GM18951 (cell line): Measurements from ENCODE around the gene PPIL1.

Experiments
- POLR2A ChIP-seq: IDR thresholded peaks from 4 replicates; pipeline ENCODE4 v1.6.1; 2011; ENCODE audit warnings: mild to moderate bottlenecking; ENCODE audit not compliant: insufficient read length, insufficient read depth; ENCODE audit errors: extremely low read depth
- in situ Hi-C: fragments of 300-500 bp; cut with MboI; formaldehyde crosslinking; loops from one replicate; pipeline ENCODE4 v1.12.0; 2022; ENCODE audit warnings: low sequenced_read_pairs, mixed read lengths, inconsistent platforms; ENCODE audit not compliant: unreplicated experiment

Gene PPIL1

DNA sequence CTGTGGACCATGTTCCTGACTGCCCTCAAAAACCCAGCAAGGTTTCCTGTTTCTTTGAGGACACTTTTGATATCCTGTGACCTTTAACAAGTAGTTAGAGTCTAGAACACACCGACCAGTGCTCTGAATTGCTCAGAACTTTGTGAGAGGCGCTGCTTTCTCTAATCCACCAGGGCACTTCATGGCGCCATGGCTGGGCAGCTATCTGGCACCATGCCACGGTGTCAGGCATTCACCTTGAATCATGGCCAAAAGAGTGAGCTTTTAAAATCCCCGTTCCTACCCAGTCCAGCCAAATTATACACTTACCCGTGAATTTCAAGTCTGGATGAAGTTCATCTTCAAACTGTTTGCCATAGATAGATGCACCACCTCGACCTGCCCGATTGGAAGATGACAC is 18.3 kb downstream of the PPIL1 start:
- TF ChIP-seq POLR2A = no peak
- in situ Hi-C loops = no loop called here

DNA sequence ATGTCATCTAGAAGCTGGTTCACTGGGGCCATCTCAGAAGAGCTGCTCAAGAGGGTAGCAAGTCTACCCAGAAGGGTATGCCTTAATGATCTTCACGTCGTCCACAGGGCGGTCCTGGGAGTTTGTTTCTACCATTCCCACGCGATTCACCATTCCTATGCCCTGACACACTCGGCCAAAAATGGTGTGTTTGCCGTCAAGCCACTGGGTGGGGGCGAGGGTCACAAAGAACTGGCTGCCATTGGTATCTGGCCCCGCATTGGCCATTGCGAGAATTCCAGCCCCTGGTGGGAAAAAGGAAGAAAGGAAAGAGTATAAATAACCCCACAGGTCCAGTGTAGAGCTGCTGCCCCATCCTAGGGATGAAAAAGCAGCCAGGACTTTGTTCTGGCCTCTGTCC is 18.9 kb downstream of the PPIL1 start:
- no peak for TF ChIP-seq POLR2A

DNA sequence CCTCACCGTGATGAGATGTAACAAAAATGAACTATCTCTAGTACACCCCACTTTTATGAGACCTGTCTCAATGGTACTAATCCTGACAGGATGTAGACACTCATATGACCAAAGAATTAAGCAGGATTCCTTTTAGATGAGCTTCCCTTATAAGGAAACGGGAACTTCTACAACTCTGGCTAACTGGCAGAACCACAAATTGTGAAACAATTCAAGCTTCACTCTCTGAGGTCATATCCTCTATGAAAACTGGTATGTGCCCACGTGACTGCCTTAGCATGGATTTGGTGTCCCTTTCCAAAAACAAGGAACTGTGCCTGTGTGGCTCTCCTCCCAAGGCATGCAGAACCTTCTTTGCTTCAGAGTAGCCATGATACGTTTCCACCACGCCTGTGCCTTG is 21.3 kb downstream of the PPIL1 start:
- no peak for TF ChIP-seq POLR2A

More for the DNA sequence above, 18.9 kb downstream of the PPIL1 start:
- in situ Hi-C loops = no loop called here

DNA sequence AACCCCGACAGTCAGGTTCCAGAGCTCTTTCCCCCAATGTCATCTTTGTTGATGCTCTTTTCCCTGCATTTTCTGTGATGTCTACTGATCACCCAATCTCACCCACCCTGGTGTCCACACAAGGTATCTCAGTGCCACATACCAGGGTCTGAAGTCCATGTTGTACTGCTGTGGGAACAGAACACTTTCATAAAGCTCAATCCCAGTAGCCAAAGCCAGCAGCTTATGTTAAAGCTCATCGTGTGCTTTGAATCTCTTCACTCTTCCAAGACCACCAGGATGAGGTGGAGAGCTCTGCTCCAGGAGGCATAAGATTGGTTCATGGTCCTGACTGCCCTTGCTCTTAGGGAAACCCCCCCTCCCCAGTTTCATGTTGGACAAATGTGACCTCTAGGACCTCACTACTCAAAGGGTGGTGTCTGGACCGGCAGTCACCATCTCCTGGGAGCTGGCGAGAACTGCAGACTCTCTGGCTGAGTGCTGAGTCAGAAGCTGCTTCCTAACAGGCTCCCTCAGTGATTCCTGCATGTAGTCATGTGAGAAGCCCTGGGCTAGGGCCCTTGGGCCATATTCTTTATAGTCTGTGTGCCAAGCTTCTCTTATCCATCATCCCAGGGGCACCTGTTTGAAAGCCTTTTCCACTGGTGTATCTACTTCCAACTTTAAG is 22.0 kb downstream of the PPIL1 start:
- in situ Hi-C loops = no loop called here
- no peak for TF ChIP-seq POLR2A

More for the DNA sequence above, 21.3 kb downstream of the PPIL1 start:
- in situ Hi-C loops = no loop called here

DNA sequence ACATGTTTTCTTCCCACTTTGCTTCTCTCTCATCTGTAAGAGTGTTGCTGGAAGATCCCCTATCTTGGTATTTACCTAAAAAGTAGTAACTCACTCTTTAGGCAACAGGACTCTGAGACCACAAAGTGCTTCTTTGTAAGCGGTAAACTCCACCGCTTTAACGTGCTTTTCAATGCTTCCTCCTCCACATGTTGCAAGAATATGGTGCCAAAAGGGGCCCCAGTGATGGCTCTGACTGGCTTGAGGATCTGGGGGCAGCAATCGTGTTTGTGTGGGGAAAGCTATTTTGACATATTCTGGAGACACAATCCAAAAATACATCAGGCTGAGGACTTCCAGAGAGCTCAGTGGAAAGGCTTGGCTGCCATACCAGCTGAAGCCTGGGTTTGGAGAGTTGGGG is 23.0 kb downstream of the PPIL1 start:
- in situ Hi-C loops = no loop called here
- TF ChIP-seq POLR2A = no peak

DNA sequence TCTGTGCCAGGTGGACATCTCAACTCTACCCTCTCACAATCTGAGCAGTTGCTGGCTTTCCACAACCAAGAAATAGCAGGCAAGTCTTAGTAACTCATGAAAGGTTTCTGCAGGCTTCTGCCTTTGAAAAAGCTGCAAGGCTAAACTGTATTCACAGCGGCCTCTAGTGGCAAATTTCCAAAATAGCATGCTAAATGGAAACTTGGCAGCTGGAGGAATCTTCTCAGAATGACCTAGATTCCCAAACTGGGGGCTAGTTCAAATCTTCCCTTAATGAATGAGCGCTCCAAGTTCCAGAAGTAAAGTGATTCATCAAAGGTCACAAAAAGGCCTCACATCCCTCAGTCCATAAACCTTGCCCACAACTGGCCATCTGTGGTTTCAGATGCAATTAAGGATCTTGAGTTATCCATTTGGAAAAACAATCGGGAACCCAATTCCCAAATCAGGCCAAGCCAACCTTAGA is 23.4 kb downstream of the PPIL1 start:
- in situ Hi-C loops = no loop called here
- TF ChIP-seq POLR2A = no peak

DNA sequence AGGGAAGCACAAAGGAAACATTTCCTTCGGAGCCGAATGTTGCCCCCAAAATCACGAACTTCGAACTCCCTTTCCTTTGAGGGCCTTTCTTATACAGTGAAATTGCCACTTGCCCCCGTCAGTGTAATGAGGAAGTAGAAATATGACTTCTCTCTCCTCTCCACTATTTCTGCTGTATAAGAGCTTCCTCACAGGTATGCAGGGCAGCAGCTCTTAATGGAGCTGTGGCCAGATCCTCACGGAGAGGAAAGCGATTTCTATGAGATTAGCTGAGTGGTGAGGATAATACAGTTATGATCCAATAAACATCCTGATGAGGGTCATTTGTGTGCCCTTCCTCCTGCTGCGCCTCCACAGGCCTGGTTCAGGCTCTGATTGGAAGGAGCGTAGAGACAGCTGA is 24.6 kb downstream of the PPIL1 start:
- TF ChIP-seq POLR2A = no peak
- in situ Hi-C loops = no loop called here

DNA sequence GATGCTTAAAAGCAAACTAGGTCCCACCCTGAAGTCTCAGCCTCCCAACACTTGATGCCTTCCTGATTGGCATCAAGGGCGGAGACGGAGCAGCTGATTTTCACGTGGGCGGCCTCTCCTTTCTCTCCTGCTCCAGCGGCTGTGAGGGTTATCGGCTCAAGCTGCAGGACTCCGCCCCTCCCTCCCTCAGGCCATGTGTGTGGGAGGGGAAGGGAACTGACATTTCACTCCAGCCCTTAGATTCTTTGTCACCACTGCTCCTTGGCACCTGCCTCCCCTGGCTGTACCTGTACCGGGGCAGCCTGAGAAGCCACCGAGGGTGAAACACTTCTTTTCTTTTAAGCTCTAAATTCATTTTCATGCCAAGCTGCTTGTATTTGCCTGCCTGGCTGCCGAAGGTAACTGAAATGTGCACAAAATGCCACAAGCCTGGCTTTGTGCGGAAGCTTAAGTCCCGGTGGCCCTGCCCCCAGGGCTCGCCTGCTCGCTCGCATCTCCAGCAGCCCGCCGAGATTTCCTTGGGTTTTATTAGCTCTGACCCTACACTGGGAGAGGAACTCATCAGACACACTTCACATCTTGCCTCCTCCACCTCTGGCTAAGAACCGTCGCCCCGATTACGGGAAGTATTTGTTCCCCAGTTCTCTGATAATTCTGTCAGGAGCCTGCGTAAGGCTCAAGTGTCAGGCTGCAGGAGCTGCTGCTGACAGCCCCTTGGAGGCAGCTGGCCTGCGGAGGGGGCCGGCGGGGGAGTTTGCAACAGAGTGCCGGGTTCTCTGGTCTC is 25.8 kb downstream of the PPIL1 start:
- in situ Hi-C loops = no loop called here
- no peak for TF ChIP-seq POLR2A

DNA sequence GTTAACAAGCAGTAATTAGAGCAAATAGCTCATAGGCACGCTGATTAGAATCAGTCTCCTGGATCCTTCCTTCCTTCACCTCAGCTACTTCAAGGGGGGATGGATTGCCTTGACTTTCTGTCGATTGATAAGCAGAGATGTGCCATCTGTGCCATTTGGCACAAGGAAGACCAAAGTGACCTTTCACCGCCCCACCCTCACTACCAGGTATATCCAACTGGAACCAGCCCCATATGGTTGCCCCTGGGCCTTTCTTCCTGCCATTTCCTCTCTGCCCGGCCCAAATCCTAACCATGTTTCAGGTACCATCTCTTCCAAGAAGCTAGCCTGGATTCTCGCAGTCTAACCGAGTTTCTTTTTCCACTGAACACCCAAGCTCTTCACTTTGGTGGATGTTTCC is 26.6 kb downstream of the PPIL1 start:
- in situ Hi-C loops = no loop called here
- TF ChIP-seq POLR2A = no peak

DNA sequence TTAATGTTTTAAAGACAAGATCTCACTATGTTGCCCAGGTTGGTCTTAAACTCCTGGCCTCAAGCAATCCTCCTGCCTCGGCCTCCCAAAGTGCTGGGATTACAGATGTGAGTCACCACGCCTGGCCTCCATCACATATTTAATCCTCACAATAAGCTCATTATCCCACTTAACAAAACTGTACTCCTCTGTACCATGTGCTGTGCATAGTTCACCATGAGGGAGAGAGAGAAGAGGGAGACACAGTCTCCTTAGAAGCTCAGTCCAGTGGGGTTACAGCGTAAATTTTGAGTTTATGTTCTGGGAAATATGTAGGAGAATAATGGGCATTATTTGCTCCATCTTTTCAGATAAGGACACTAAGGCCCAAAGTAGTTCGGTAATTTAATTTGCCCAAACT is 27.5 kb downstream of the PPIL1 start:
- in situ Hi-C loops = no loop called here
- TF ChIP-seq POLR2A = no peak

DNA sequence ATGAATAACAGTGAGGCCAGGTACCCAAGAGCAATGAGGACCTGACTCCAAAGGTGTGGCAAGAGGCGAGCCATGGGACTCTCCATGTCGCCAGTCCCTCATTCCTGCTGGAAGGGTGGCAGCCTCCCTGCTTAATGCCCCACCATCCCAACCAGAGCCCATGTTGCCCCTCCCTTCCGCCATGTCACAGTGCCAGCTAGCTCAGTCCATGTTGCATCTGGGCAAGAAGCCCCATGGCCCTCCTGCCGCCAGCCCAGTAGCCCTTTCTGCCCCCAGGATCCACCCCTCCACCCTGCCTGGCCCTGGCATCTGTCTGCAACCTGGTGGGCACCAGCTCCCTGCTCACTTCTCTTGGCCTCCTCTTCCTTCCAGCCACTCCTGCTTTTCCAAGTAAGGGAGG is 29.4 kb downstream of the PPIL1 start:
- no peak for TF ChIP-seq POLR2A
- in situ Hi-C loops = no loop called here

DNA sequence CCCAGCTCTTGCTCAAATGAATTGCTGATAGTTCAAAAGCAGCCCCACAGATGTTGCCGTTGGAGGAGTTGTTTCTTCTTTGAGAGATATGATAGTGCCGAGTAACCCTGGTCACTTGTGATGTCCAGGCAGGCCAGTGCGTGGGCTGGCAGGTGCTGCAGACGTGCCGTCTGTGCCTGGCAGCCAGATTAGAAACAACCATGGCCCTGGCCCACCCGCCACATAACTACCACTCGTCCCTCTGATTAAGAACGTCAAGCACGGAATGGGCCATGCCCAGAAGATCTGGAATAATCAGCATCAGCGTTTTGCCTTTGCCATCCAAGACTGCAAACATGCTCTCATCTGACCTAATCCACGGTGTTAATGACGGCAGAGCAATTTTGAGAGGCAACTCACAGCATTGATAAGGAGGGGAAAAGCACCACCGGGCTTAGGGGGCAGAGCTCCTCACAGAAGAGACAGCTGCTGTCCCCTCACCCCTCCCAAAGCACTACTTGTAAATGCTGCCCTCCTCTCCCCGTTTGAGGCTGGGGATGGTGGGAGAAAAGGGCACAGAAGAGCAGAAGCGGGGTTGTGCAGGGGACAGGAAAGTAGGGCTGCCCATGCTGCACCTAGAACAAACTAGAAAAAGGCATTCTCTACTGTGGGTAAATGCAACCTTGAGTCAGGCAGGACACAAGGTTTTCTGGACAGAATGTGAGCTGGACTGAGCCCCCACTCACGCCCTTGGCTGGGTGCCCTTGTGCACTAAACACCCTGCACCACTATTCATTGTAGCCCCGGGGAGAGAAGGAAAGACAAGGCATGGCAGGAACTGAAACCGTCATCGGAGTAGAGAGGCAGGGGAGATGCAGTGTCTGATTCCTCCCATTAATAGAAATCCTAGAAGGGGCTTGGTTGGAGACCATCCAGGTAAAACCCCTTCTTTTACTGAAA is 30.1 kb downstream of the PPIL1 start:
- no peak for TF ChIP-seq POLR2A
- in situ Hi-C loops = no loop called here

DNA sequence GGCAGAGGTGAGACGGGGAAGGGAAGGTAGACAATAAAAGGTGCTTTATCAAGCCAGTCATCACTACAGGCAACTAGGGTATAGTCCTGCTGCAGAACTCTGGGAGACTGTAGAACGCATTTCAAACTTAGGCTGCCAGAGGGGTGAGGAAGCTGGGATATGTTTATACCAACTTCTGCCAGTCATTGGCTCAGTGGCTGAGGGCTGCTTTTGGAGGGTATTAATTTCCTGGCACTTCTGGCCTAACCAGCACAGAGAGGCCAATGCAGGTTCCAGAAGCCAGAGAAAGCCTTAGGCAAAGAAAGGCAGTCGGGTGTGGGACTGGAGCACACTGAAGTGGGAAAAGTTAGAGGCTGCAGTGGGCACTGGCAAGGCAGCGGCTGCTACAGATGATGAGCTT is 31.4 kb downstream of the PPIL1 start:
- in situ Hi-C loops = no loop called here
- no peak for TF ChIP-seq POLR2A

DNA sequence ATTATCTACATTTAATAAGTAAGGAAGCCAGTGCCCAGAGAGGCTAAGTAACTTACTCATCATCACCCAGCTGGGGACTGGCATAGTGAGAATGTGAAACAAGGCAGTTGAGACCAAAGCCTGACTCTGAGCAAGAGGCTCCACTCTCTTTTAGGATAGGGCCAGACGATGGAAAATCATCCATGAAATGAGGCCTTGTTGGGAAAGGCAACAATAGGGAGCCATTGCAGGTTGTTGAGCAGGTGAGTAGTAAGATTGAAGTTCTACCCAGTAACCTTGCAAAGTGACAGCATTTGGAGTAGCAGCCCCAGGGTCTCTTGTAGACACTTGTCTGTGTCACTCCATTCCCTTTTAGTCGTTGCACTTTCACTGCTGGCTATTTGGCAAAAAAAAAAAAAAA is 32.8 kb downstream of the PPIL1 start:
- in situ Hi-C loops = no loop called here
- no peak for TF ChIP-seq POLR2A
